ENCODE data around the gene KLHL42. TPM values are rescaled to one million over a fixed set of nuclear protein-coding genes. Genes with fewer than 3 reads are reported as not detected.

KLHL42 gene
- total RNA-seq, 2 donors from 2014 or later: 16.5 to 20.1 TPM

DNA sequence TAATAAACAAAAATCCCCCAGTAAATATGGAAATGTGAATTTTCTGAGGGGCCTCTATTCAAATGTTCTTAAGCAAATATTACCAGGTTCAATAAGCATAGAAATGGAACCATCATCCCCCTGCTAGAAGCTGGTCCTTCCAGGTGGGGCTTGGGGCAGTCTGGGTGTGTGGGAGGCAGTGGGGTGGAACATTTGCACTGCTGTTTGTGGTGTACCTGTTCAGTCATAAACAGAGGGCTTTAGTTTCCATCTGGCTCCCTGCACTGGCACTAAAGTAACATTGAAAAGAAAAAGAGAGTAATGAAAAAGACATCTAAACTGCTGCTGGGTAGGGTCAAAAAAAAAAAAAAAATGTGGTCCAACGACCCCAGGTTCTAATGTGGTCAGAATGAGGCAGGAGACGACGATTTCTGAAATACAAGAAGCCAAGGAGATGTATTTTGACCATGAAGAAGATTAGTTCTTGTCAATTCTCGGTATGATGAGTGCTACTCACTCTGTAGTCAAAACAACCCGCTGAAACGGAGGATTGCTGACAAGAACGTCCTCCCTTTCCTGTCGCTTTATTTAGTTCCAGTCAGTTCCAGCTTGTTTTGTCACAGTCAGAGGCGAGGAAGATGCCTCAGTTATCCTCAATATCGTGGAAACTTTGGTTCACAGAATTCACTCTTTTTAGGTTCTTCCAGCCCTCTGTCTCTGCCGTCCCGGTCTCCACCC is 44.3 kb downstream of the KLHL42 start:
- Histone ChIP-seq H3K4me1 (no peaks in the 10 kb centered on the region), H3K27ac (no peak overlapping the region), H3K9ac (ENCODE audit: low read depth in 2 of 2, low read length in 2 of 2) (no peak overlapping the region), H3K4me3 (no peak overlapping the region), H3K36me3 (no peaks in the 10 kb centered on the region), H3K27me3 (no peaks in the 10 kb centered on the region), H3K9me3 (no peaks in the 10 kb centered on the region)
- DNase-seq: no peak
- intact Hi-C loops (cut with DNase I): no loop called here
- TF ChIP-seq, protein P1, sequence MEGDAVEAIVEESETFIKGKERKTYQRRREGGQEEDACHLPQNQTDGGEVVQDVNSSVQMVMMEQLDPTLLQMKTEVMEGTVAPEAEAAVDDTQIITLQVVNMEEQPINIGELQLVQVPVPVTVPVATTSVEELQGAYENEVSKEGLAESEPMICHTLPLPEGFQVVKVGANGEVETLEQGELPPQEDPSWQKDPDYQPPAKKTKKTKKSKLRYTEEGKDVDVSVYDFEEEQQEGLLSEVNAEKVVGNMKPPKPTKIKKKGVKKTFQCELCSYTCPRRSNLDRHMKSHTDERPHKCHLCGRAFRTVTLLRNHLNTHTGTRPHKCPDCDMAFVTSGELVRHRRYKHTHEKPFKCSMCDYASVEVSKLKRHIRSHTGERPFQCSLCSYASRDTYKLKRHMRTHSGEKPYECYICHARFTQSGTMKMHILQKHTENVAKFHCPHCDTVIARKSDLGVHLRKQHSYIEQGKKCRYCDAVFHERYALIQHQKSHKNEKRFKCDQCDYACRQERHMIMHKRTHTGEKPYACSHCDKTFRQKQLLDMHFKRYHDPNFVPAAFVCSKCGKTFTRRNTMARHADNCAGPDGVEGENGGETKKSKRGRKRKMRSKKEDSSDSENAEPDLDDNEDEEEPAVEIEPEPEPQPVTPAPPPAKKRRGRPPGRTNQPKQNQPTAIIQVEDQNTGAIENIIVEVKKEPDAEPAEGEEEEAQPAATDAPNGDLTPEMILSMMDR (IDR thresholded peaks at IDR 0.05): no peak

DNA sequence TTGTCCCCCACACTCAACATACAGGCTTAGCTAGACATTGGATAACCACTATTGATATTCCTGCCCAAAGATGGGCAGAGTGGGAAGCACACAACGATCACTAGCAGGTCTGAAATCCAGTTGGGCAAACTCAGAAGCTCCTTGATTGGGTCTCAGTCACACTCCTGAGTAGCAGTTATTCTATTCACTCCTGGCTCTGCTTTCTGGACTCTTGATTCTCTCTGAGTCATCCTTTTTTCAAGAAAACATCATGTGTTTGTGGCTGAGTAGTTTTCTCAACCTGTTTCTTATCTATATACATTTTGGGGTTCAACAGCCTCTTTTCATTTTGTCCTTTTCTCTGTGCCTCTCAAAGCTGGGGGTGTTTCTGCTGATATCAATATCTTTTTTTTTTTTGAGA is 46.0 kb downstream of the KLHL42 start:
- TF ChIP-seq, protein P1 (IDR thresholded peaks at IDR 0.05): no peak
- no peaks in the 10 kb centered on the region for H3K27me3 ChIP-seq
- no peak overlapping the region for H3K27ac ChIP-seq
- H3K9ac ChIP-seq (ENCODE audit: low read depth in 2 of 2, low read length in 2 of 2): no peak overlapping the region
- no peaks in the 10 kb centered on the region for H3K4me1 ChIP-seq
- no peak for DNase-seq
- H3K9me3 ChIP-seq: no peaks in the 10 kb centered on the region
- H3K4me3 ChIP-seq: no peak overlapping the region
- no peaks in the 10 kb centered on the region for H3K36me3 ChIP-seq
- intact Hi-C loops (cut with DNase I): no loop called here

DNA sequence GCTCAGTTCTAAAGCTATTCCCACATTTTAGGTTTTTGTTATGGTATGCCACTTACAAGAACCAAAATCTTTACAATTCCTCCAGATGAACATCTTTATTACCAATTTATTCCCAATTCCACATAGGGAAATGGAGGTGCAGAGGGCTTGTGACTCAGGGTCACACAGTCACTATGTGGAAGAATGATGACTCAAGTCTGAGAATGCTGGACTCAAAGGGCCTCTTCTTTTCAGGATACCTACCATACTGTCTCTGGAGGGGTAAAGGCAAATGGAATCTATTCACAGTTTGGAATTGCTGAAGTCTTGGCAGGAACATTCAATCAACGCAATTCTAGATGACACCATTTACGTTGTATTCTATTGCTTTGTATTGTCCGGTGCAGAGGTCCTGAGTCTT is 48.2 kb downstream of the KLHL42 start:
- H3K9ac ChIP-seq (ENCODE audit: low read depth in 2 of 2, low read length in 2 of 2): no peak overlapping the region
- DNase-seq: no peak
- H3K4me3 ChIP-seq: no peak overlapping the region
- H3K27me3 ChIP-seq: no peaks in the 10 kb centered on the region
- H3K9me3 ChIP-seq: no peaks in the 10 kb centered on the region
- no peaks in the 10 kb centered on the region for H3K36me3 ChIP-seq
- no peaks in the 10 kb centered on the region for H3K4me1 ChIP-seq
- TF ChIP-seq, protein P1 (IDR thresholded peaks at IDR 0.05): no peak
- intact Hi-C loops (cut with DNase I): no loop called here
- H3K27ac ChIP-seq: no peak overlapping the region

GRCh38 chr12:27838543-27839185 is 58.6 kb downstream of the KLHL42 start:
- Histone ChIP-seq H3K9me3 (no peaks in the 10 kb centered on the region), H3K4me1 (no peaks in the 10 kb centered on the region), H3K27me3 (no peaks in the 10 kb centered on the region), H3K9ac (ENCODE audit: low read depth in 2 of 2, low read length in 2 of 2) (no peak overlapping the region), H3K4me3 (no peak overlapping the region), H3K36me3 (no peaks in the 10 kb centered on the region), H3K27ac (no peak overlapping the region)
- intact Hi-C loops (cut with DNase I): no loop called here
- TF ChIP-seq, protein P1 (IDR thresholded peaks at IDR 0.05): no peak
- no peak for DNase-seq

DNA sequence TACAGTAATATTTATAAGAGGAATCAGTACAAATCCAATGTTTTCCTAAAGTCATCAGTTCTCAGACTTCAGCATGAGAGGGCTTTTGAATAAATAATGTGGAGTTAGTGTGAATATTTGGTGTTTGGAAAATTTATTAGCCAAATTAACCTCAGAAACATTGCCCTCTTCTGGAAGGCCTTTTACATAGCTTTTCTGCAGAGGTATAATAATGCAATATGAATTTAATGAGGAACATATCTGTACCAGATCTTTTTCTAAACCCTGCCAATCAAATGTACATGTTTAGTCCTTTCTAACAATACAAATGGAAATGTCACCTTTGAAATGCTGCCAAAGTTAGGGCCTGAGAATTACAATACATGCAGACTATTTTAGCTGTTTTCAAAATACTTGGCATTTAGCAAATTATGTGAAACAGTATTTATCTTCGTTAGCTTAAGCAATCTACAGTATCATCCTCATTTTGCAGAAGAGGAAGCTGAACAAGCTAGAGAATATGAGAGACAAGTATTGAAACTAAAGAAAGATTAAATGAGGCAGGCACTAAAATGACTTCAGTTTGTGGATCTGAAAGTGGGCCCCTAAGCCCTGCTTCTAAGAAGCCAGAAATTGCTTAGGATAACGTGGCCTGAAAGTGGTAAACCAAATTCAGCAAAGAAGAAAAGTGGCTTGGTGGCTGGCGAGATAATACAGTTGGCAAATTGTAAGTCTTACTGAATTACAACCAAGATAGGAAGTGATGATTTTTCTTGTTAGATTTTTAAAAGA is 60.4 kb downstream of the KLHL42 start:
- Histone ChIP-seq H3K4me3 (no peak overlapping the region), H3K9me3 (no peaks in the 10 kb centered on the region), H3K27me3 (no peaks in the 10 kb centered on the region), H3K4me1 (no peaks in the 10 kb centered on the region), H3K27ac (no peak overlapping the region), H3K36me3 (no peaks in the 10 kb centered on the region), H3K9ac (ENCODE audit: low read depth in 2 of 2, low read length in 2 of 2) (no peak overlapping the region)
- TF ChIP-seq, protein P1 (IDR thresholded peaks at IDR 0.05): no peak
- intact Hi-C loops (cut with DNase I): no loop called here
- no peak for DNase-seq
